Panc1 (cell line): Measurements from ENCODE around the gene PRAMEF12.

Experiments used
- POLR2AphosphoS5 ChIP-seq: IDR thresholded peaks from 2 replicates; pipeline ENCODE4 v1.6.1; 2012; ENCODE audit warnings: mild to moderate bottlenecking, low read depth, low read length, moderate library complexity
- TCF7L2 ChIP-seq: IDR thresholded peaks from 2 replicates; pipeline ENCODE4 v1.6.1; 2011; ENCODE audit warnings: mild to moderate bottlenecking, low read depth, low read length, inconsistent platforms
- TF ChIP-seq, protein P1 (sequence below): fragments of 450-650 bp; IDR thresholded peaks from 2 replicates; pipeline ENCODE4 v1.5.1; 2017; ENCODE audit warnings: mild to moderate bottlenecking

DNA sequence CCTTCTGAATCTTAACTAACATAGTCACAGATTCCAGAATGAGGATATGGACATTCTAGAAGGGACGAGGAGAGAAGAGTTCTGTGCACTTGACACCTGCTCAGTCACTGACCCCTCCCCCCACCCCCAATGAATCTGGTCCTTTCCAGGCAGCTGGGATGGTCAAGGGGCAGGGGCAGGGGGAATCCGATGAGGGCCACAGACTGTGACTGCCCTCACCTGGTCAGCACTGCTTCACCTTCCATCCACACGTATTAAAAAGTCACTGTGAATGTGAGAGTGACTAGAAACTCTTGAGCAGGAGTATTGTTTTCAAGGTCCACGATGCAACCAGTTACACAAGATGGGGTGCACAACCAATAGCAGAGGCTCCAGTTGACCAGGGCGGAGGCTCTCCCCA is 9.5 kb upstream of the PRAMEF12 start:
- TF ChIP-seq, protein P1, sequence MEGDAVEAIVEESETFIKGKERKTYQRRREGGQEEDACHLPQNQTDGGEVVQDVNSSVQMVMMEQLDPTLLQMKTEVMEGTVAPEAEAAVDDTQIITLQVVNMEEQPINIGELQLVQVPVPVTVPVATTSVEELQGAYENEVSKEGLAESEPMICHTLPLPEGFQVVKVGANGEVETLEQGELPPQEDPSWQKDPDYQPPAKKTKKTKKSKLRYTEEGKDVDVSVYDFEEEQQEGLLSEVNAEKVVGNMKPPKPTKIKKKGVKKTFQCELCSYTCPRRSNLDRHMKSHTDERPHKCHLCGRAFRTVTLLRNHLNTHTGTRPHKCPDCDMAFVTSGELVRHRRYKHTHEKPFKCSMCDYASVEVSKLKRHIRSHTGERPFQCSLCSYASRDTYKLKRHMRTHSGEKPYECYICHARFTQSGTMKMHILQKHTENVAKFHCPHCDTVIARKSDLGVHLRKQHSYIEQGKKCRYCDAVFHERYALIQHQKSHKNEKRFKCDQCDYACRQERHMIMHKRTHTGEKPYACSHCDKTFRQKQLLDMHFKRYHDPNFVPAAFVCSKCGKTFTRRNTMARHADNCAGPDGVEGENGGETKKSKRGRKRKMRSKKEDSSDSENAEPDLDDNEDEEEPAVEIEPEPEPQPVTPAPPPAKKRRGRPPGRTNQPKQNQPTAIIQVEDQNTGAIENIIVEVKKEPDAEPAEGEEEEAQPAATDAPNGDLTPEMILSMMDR, result no peak
- no peak for TF ChIP-seq POLR2AphosphoS5
- TF ChIP-seq TCF7L2, result no peak
